Gastrocnemius medialis (tissue), 4 donors: ENCODE data around the gene POLR3A.

ENCODE experiments used
- CTCF ChIP-seq, 5 experiments: fragments of 450-650 bp in 3 of 5; fragments of 200-600 bp in 2 of 5; sonication (generic) in 2 of 5; IDR thresholded peaks in 4 of 5; conservative IDR thresholded peaks in 1 of 5; 1 replicate in 4 of 5; 2 replicates in 1 of 5; pipeline ENCODE4 v1.5.1; 2016 to 2019; ENCODE audit warnings: antibody characterized with exemption in 5 of 5, mild to moderate bottlenecking in 3 of 5, moderate library complexity in 3 of 5
- POLR2A ChIP-seq, 2 donors: fragments of 450-650 bp; IDR thresholded peaks; one replicate each; pipeline ENCODE4 v1.6.1; 2017; ENCODE audit warnings: antibody characterized with exemption in 2 of 2, mild to moderate bottlenecking in 2 of 2, moderate library complexity in 2 of 2

GRCh38 chr10:78046711-78047269, 17.5 kb upstream of the POLR3A start:
- TF ChIP-seq CTCF (IDR thresholded peaks at IDR 0.05 in 4 of 5, conservative IDR thresholded peaks at IDR 0.05 in 1 of 5) (no peak), POLR2A (IDR thresholded peaks at IDR 0.05) (no peak)
